K562 (cell line): Measurements from ENCODE around the gene SCAMP3. TPM values are rescaled to one million over a fixed set of nuclear protein-coding genes. Genes with fewer than 3 reads are reported as not detected.

Source experiments
- BHLHE40 ChIP-seq: IDR thresholded peaks from 2 replicates; pipeline ENCODE4 v1.6.1; 2011; ENCODE audit warnings: low read length, improper control_type of control experiment
- CXXC5 ChIP-seq: fragments of 250-450 bp; sonication (Bioruptor Pico); IDR thresholded peaks from 2 replicates; pipeline ENCODE4 v1.8.0; 2022; ENCODE audit warnings: inconsistent platforms, mild to moderate bottlenecking, moderate library complexity
- DPF2 ChIP-seq: fragments of 450-650 bp; IDR thresholded peaks from 2 replicates; pipeline ENCODE4 v1.6.1; 2016
- GABPB1 ChIP-seq: sonication (generic); formaldehyde crosslinking; IDR thresholded peaks from 2 replicates; pipeline ENCODE4 v1.8.0; 2022; ENCODE audit warnings: mild to moderate bottlenecking, missing genetic modification reagents
- GATAD2A ChIP-seq: fragments of 450-650 bp; IDR thresholded peaks from 2 replicates; pipeline ENCODE4 v1.6.1; 2017
- HDAC1 ChIP-seq, 2 experiments: fragments of 450-650 bp; IDR thresholded peaks; 2 replicates each; pipeline ENCODE4 v1.6.1; 2016 to 2017; ENCODE audit warnings: inconsistent platforms in 1 of 2, mild to moderate bottlenecking in 1 of 2, moderate library complexity in 1 of 2
- LEF1 ChIP-seq: fragments of 450-650 bp; IDR thresholded peaks from 2 replicates; pipeline ENCODE4 v1.6.1; 2016; ENCODE audit warnings: mild to moderate bottlenecking
- MBD2 ChIP-seq: sonication (generic); IDR thresholded peaks from 2 replicates; pipeline ENCODE4 v1.6.1; 2016; ENCODE audit warnings: low read depth, borderline replicate concordance
- POLR2AphosphoS5 ChIP-seq: IDR thresholded peaks from 2 replicates; pipeline ENCODE4 v1.6.1; 2011; ENCODE audit warnings: mild to moderate bottlenecking, low read depth, low read length, moderate library complexity; ENCODE audit not compliant: control insufficient read depth, insufficient read depth
- SMARCC2 ChIP-seq: fragments of 450-650 bp; IDR thresholded peaks from 2 replicates; pipeline ENCODE4 v1.6.1; 2017; ENCODE audit warnings: antibody characterized with exemption, moderate library complexity, mild to moderate bottlenecking, low read depth
- SMARCE1 ChIP-seq: fragments of 450-650 bp; IDR thresholded peaks from 2 replicates; pipeline ENCODE4 v1.7.1; 2016; ENCODE audit warnings: mild to moderate bottlenecking
- SOX6 ChIP-seq: fragments of 450-650 bp; IDR thresholded peaks from 2 replicates; pipeline ENCODE4 v1.6.1; 2014; ENCODE audit warnings: mild to moderate bottlenecking
- TCF3 ChIP-seq: sonication (generic); formaldehyde crosslinking; IDR thresholded peaks from 2 replicates; pipeline ENCODE4 v1.4.0; 2020; ENCODE audit warnings: mild to moderate bottlenecking, missing genetic modification reagents
- TOE1 ChIP-seq, 2 experiments: fragments of 450-650 bp in 1 of 2; sonication (generic) in 1 of 2; formaldehyde crosslinking in 1 of 2; IDR thresholded peaks; 2 replicates each; pipeline versions ENCODE4 v1.7.1 to v1.8.0; 2016 to 2022; ENCODE audit warnings: borderline replicate concordance in 2 of 2, mild to moderate bottlenecking in 2 of 2, antibody characterized with exemption in 1 of 2, inconsistent platforms in 1 of 2, low read depth in 1 of 2, missing genetic modification reagents in 1 of 2, moderate library complexity in 1 of 2
- ZBTB11 ChIP-seq, 3 experiments: fragments of 200-800 bp in 1 of 3; fragments of 250-450 bp in 1 of 3; fragments of 450-650 bp in 1 of 3; sonication (Bioruptor Pico) in 1 of 3; sonication (Bioruptor generic) in 1 of 3; formaldehyde crosslinking in 1 of 3; IDR thresholded peaks; 2 replicates each; pipeline versions ENCODE4 v1.6.1 to v1.8.0; 2016 to 2022; ENCODE audit warnings: mild to moderate bottlenecking in 2 of 3, missing genetic modification characterization in 2 of 3, missing compliant biosample characterization in 1 of 3, moderate library complexity in 1 of 3
- polyA plus RNA-seq, 8 experiments: library from polyadenylated mRNA; depleted of rRNA in 4 of 8; stranded (reverse) in 5 of 8; unstranded in 3 of 8; fragments of >200 nt; fragmentation: Nextera tagmentation in 2 of 8; fragmentation: Illumina TruSeq in 1 of 8; extraction: Ambion mirVana in 2 of 8; extraction: Trizol in 1 of 8; gene quantifications; 2 replicates each; pipeline versions ENCODE4 v1.2.1 to v1.2.3, GENCODE V29; 2011 to 2014; ENCODE audit warnings: inconsistent platforms in 1 of 8, missing spikeins in 1 of 8
- total RNA-seq, 7 experiments: library from RNA; depleted of rRNA in 6 of 7; stranded (reverse); fragments of >200 nt in 6 of 7; fragmentation: Illumina TruSeq in 2 of 7; extraction: Trizol in 2 of 7; gene quantifications; 2 replicates each; pipeline versions ENCODE4 v1.2.1 to v1.2.3, GENCODE V29; 2011 to 2021; ENCODE audit warnings: low replicate concordance in 1 of 7

The SCAMP3 gene
- total and polyA plus RNA-seq, 9 of the 15 experiments (the other 6 are each of a cell fraction or from before 2014, with no cell fraction given) = 14.2 to 131 (median 86.1) TPM

- 0 out of 6 replicates have a peak, but pooled peaks of 1 of the 3 experiments have one; percentile 17 for TF ChIP-seq ZBTB11 (CRISPR knock-in tag; IDR thresholded peaks at IDR 0.05)
- 0 out of 2 replicates have a peak, but pooled peaks have one; percentile 38 for TF ChIP-seq GABPB1 (CRISPR knock-in tag)
- TF ChIP-seq GATAD2A = 0 out of 2 replicates have a peak, but pooled peaks have one; percentile 21
- peak; percentile 84 for TF ChIP-seq LEF1
- TF ChIP-seq POLR2AphosphoS5 = peak; percentile 45; the same call in 1 of the 2 replicates
- TF ChIP-seq BHLHE40 = 0 out of 2 replicates have a peak, but pooled peaks have one; percentile 7
- peak; percentile 16; the same call in 1 of the 2 replicates for TF ChIP-seq SMARCE1
- TF ChIP-seq TCF3 = peak; percentile 77
- TF ChIP-seq CXXC5 (CRISPR knock-in tag) = peak; percentile 22
- TF ChIP-seq MBD2 = 0 out of 2 replicates have a peak, but pooled peaks have one; percentile 19
- peak; percentile 41; the same call in 1 of the 2 replicates for TF ChIP-seq SOX6
- TF ChIP-seq TOE1 (IDR thresholded peaks at IDR 0.05; ENCODE audit: borderline replicate concordance) = 0 out of 2 replicates have a peak, but pooled peaks have one; percentile 27
- no peak for TF ChIP-seq TOE1 (CRISPR knock-in tag; IDR thresholded peaks at IDR 0.05; ENCODE audit: borderline replicate concordance, low read depth)
- TF ChIP-seq SMARCC2 = peak; percentile 39; the same call in 1 of the 2 replicates
- TF ChIP-seq DPF2 = peak; percentile 89
- 0 out of 4 replicates have a peak, but pooled peaks of 1 of the 2 experiments have one; percentile 63 for TF ChIP-seq HDAC1 (IDR thresholded peaks at IDR 0.05)
These were observed 39.2 kb upstream of the SCAMP3 start, which contains the start of gene PKLR (continued) for GRCh38 chr1:155301342-155301841.
